ENCODE measurements around the gene DGCR6L.
"Not testable (repeated sequence)": the region's sequence is repeated elsewhere in the genome, so short reads cannot be mapped to it uniquely, and the experiment has no call there.

DGCR6L gene

GRCh38 chr22:20305894-20306645 lies 13.8 kb downstream of the DGCR6L start:
- H3K27ac Mint-ChIP-seq: no peak overlapping the region
- no peak for ATAC-seq
- peaks cover 19% of the 10 kb centered on the region for H3K27me3 Mint-ChIP-seq

GRCh38 chr22:20305230-20305893 lies 14.5 kb downstream of the DGCR6L start:
- H3K9me3 Mint-ChIP-seq, H3K4me3 Mint-ChIP-seq, H3K4me1 Mint-ChIP-seq, H3K36me3 Mint-ChIP-seq, ATAC-seq, H3K27ac Mint-ChIP-seq: not testable (repeated sequence)
- peaks cover 26% of the 10 kb centered on the region for H3K27me3 Mint-ChIP-seq

More at GRCh38 chr22:20305894-20306645, 13.8 kb downstream of the DGCR6L start:
- Mint-ChIP-seq H3K4me3 (no peak overlapping the region), H3K4me1 (no peaks in the 10 kb centered on the region), H3K9me3 (no peaks in the 10 kb centered on the region), H3K36me3 (no peaks in the 10 kb centered on the region)

GRCh38 chr22:20304646-20305045 lies 15.2 kb downstream of the DGCR6L start:
- H3K36me3 Mint-ChIP-seq: no peaks in the 10 kb centered on the region
- H3K9me3 Mint-ChIP-seq: no peaks in the 10 kb centered on the region
- ATAC-seq: no peak
- H3K4me1 Mint-ChIP-seq: peaks cover 6% of the 10 kb centered on the region
- H3K27ac Mint-ChIP-seq: no peak overlapping the region
- H3K4me3 Mint-ChIP-seq: no peak overlapping the region
- peaks cover 27% of the 10 kb centered on the region for H3K27me3 Mint-ChIP-seq

GRCh38 chr22:20303229-20303534 lies 16.7 kb downstream of the DGCR6L start:
- not testable (repeated sequence) for H3K27ac Mint-ChIP-seq, ATAC-seq, H3K4me3 Mint-ChIP-seq, H3K36me3 Mint-ChIP-seq, H3K9me3 Mint-ChIP-seq
- peaks cover 27% of the 10 kb centered on the region for H3K27me3 Mint-ChIP-seq
- H3K4me1 Mint-ChIP-seq: peaks cover 11% of the 10 kb centered on the region

- ATAC-seq: no peak
- H3K4me1 Mint-ChIP-seq: peaks cover 14% of the 10 kb centered on the region
- no peak overlapping the region for H3K27ac Mint-ChIP-seq
- no peaks in the 10 kb centered on the region for H3K36me3 Mint-ChIP-seq
- no peak overlapping the region for H3K4me3 Mint-ChIP-seq
- no peaks in the 10 kb centered on the region for H3K9me3 Mint-ChIP-seq
- peaks cover 27% of the 10 kb centered on the region for H3K27me3 Mint-ChIP-seq
Observed at GRCh38 chr22:20302438-20303228, 17.2 kb downstream of the DGCR6L start.

GRCh38 chr22:20299746-20300136 lies 20.1 kb downstream of the DGCR6L start:
- ATAC-seq: peak; percentile 46
- no peaks in the 10 kb centered on the region for H3K36me3 Mint-ChIP-seq
- H3K4me3 Mint-ChIP-seq: no peak overlapping the region
- peaks cover 14% of the 10 kb centered on the region for H3K4me1 Mint-ChIP-seq
- H3K27me3 Mint-ChIP-seq: peaks cover 22% of the 10 kb centered on the region
- no peaks in the 10 kb centered on the region for H3K9me3 Mint-ChIP-seq
- no peak overlapping the region for H3K27ac Mint-ChIP-seq

GRCh38 chr22:20298803-20299745 lies 20.8 kb downstream of the DGCR6L start:
- Mint-ChIP-seq H3K4me3 (peak overlapping the region; percentile 86), H3K9me3 (no peaks in the 10 kb centered on the region), H3K27ac (peak overlapping the region; percentile 60), H3K4me1 (peaks cover 14% of the 10 kb centered on the region), H3K27me3 (peaks cover 19% of the 10 kb centered on the region), H3K36me3 (no peaks in the 10 kb centered on the region)
- ATAC-seq: peak; percentile 93

GRCh38 chr22:20298110-20298802 lies 21.6 kb downstream of the DGCR6L start:
- Mint-ChIP-seq H3K4me3 (peak overlapping the region; percentile 86), H3K9me3 (no peaks in the 10 kb centered on the region), H3K27me3 (peaks cover 19% of the 10 kb centered on the region), H3K4me1 (peaks cover 14% of the 10 kb centered on the region), H3K27ac (no peak overlapping the region), H3K36me3 (no peaks in the 10 kb centered on the region)
- no peak for ATAC-seq

- Mint-ChIP-seq H3K27me3 (peaks cover 15% of the 10 kb centered on the region), H3K27ac (no peak overlapping the region), H3K9me3 (no peaks in the 10 kb centered on the region), H3K4me1 (peaks cover 14% of the 10 kb centered on the region), H3K4me3 (peak overlapping the region; percentile 67), H3K36me3 (no peaks in the 10 kb centered on the region)
- no peak for ATAC-seq
Observed at GRCh38 chr22:20297414-20298109, 22.3 kb downstream of the DGCR6L start.

GRCh38 chr22:20296598-20296997 lies 23.3 kb downstream of the DGCR6L start:
- H3K36me3 Mint-ChIP-seq: no peaks in the 10 kb centered on the region
- no peaks in the 10 kb centered on the region for H3K9me3 Mint-ChIP-seq
- H3K27ac Mint-ChIP-seq: no peak overlapping the region
- H3K4me1 Mint-ChIP-seq: peaks cover 14% of the 10 kb centered on the region
- no peak for ATAC-seq
- H3K27me3 Mint-ChIP-seq: peaks cover 15% of the 10 kb centered on the region
- no peak overlapping the region for H3K4me3 Mint-ChIP-seq

- peaks cover 18% of the 10 kb centered on the region for H3K27me3 Mint-ChIP-seq
- no peak overlapping the region for H3K4me3 Mint-ChIP-seq
- peaks cover 8% of the 10 kb centered on the region for H3K4me1 Mint-ChIP-seq
- H3K27ac Mint-ChIP-seq: no peak overlapping the region
- no peaks in the 10 kb centered on the region for H3K9me3 Mint-ChIP-seq
- H3K36me3 Mint-ChIP-seq: no peaks in the 10 kb centered on the region
- no peak for ATAC-seq
Observed at GRCh38 chr22:20295262-20296064, 24.4 kb downstream of the DGCR6L start.

- peaks cover 30% of the 10 kb centered on the region for H3K27me3 Mint-ChIP-seq
- H3K27ac Mint-ChIP-seq: no peak overlapping the region
- H3K4me1 Mint-ChIP-seq: no peaks in the 10 kb centered on the region
- H3K9me3 Mint-ChIP-seq: no peaks in the 10 kb centered on the region
- ATAC-seq: no peak
- H3K4me3 Mint-ChIP-seq: no peak overlapping the region
- no peaks in the 10 kb centered on the region for H3K36me3 Mint-ChIP-seq
Observed at GRCh38 chr22:20292673-20293232, 27.1 kb downstream of the DGCR6L start.

GRCh38 chr22:20292108-20292507 lies 27.8 kb downstream of the DGCR6L start:
- Mint-ChIP-seq H3K27me3 (peaks cover 36% of the 10 kb centered on the region), H3K4me3 (no peak overlapping the region), H3K9me3 (no peaks in the 10 kb centered on the region), H3K4me1 (no peaks in the 10 kb centered on the region), H3K27ac (no peak overlapping the region), H3K36me3 (no peaks in the 10 kb centered on the region)
- ATAC-seq: no peak
